Activated CD8-positive, alpha-beta memory T cell treated with anti-CD3 and anti-CD28 coated beads, Interleukin-2, amount 50 U/mL, for 4 hours (primary cell): Measurements from ENCODE around the gene CHCHD6.

Source experiments
- DNase-seq: peaks from one replicate; pipeline ENCODE4 v3.0.0-alpha.2; 2020

Gene CHCHD6

GRCh38 chr3:126867190-126867862 is 163.3 kb downstream of the CHCHD6 start:
- DNase-seq, result no peak

GRCh38 chr3:126867863-126868200 is 163.8 kb downstream of the CHCHD6 start:
- DNase-seq, result no peak

- DNase-seq, result no peak
These were observed 166.7 kb downstream of the CHCHD6 start for GRCh38 chr3:126870608-126871210.

- DNase-seq, result no peak
These were observed 168.8 kb downstream of the CHCHD6 start for GRCh38 chr3:126872701-126873342.

- no peak for DNase-seq
These were observed 169.4 kb downstream of the CHCHD6 start for GRCh38 chr3:126873416-126873815.

GRCh38 chr3:126878664-126879063 is 174.6 kb downstream of the CHCHD6 start:
- DNase-seq, result no peak

GRCh38 chr3:126880901-126881300 is 176.9 kb downstream of the CHCHD6 start:
- no peak for DNase-seq

GRCh38 chr3:126881861-126882260 is 177.8 kb downstream of the CHCHD6 start:
- no peak for DNase-seq

- no peak for DNase-seq
These were observed 179.2 kb downstream of the CHCHD6 start for GRCh38 chr3:126883241-126883640.

- no peak for DNase-seq
These were observed 181.4 kb downstream of the CHCHD6 start for GRCh38 chr3:126885425-126885824.

GRCh38 chr3:126886217-126886616 is 182.2 kb downstream of the CHCHD6 start:
- DNase-seq, result no peak

GRCh38 chr3:126887686-126888085 is 183.6 kb downstream of the CHCHD6 start:
- DNase-seq, result no peak

- no peak for DNase-seq
These were observed 184.2 kb downstream of the CHCHD6 start for GRCh38 chr3:126888186-126888760.

GRCh38 chr3:126889276-126890201 is 185.5 kb downstream of the CHCHD6 start:
- DNase-seq, result no peak

GRCh38 chr3:126891141-126891540 is 187.1 kb downstream of the CHCHD6 start:
- no peak for DNase-seq

- DNase-seq, result no peak
These were observed 187.8 kb downstream of the CHCHD6 start for GRCh38 chr3:126891791-126892190.

GRCh38 chr3:126893651-126894050 is 189.6 kb downstream of the CHCHD6 start:
- no peak for DNase-seq

- DNase-seq, result no peak
These were observed 190.4 kb downstream of the CHCHD6 start for GRCh38 chr3:126894475-126894874.

- no peak for DNase-seq
These were observed 191.4 kb downstream of the CHCHD6 start for GRCh38 chr3:126895178-126896066.

- no peak for DNase-seq
These were observed 192.0 kb downstream of the CHCHD6 start for GRCh38 chr3:126896067-126896441.

- DNase-seq, result no peak
These were observed 192.9 kb downstream of the CHCHD6 start for GRCh38 chr3:126896968-126897367.

- no peak for DNase-seq
These were observed 193.9 kb downstream of the CHCHD6 start for GRCh38 chr3:126897943-126898342.
